Spleen (tissue), 7 donors: ENCODE results near the gene LRCH4.

Experiments
- POLR2AphosphoS5 ChIP-seq, 3 donors: sonication (generic); formaldehyde crosslinking; IDR thresholded peaks; one replicate each; pipeline ENCODE4 v1.5.1; 2017; ENCODE audit warnings: antibody characterized with exemption in 3 of 3
- TF ChIP-seq, protein P1 (sequence below), 11 experiments: fragments of 200-600 bp in 7 of 11; fragments of 450-650 bp in 4 of 11; sonication (generic) in 4 of 11; IDR thresholded peaks in 8 of 11; conservative IDR thresholded peaks in 3 of 11; 1 replicate in 7 of 11; 2 replicates in 4 of 11; pipeline versions ENCODE4 v1.4.0 to v1.8.0; 2016 to 2021; ENCODE audit warnings: antibody characterized with exemption in 11 of 11, inconsistent platforms in 4 of 11, mild to moderate bottlenecking in 1 of 11
- donor health status: DM: no; HTN: no; CAD: no; lungs with moderate emphysema.
- donor health status: DM: no; HTN: no; CAD: no.
- donor health status: DM: no; HTN: no; CAD: no.

DNA sequence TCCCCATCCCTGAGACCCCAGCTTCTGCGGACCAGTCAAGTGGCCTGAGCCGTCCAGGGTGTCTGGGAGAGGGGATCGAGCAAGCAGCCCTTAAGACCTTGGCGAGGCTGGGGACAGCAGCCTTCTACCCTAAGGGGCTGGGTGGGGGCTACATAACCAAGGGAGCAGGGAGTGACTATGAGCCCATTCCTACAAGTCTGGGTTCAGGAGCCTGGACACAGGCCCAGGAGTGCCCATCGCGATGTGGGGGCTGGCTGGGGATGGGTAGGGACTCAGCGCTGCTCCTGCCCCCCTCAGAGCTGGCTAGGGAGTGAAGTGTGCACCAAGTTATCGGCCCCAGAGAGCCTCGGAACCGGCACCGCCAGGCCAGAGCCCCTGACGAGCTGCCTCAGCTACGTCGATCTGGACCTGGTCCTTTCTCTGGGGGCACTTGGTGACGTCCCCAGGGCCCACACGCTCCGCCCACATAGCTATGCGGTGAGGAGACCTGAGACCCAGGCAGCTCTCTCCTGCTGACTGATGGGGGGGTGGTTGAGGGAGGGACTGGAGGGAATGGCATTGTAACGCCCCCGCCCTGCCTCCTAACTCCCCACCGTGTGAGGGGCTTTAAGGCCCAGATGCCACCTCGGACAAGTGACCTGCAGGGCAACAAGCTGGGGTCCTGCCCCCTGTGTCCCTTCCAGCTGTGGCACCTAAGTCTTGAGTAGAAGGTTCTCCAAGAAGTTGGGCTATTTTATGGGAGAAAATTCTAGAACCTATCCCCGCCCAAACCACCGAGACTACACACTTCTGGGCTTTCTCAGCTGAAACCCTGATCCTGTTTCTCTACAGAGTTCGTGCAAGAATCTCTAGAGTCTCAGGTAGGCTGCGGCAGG is 14.7 kb downstream of the LRCH4 start:
- TF ChIP-seq, protein P1, sequence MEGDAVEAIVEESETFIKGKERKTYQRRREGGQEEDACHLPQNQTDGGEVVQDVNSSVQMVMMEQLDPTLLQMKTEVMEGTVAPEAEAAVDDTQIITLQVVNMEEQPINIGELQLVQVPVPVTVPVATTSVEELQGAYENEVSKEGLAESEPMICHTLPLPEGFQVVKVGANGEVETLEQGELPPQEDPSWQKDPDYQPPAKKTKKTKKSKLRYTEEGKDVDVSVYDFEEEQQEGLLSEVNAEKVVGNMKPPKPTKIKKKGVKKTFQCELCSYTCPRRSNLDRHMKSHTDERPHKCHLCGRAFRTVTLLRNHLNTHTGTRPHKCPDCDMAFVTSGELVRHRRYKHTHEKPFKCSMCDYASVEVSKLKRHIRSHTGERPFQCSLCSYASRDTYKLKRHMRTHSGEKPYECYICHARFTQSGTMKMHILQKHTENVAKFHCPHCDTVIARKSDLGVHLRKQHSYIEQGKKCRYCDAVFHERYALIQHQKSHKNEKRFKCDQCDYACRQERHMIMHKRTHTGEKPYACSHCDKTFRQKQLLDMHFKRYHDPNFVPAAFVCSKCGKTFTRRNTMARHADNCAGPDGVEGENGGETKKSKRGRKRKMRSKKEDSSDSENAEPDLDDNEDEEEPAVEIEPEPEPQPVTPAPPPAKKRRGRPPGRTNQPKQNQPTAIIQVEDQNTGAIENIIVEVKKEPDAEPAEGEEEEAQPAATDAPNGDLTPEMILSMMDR (IDR thresholded peaks at IDR 0.05 in 8 of 11, conservative IDR thresholded peaks at IDR 0.05 in 3 of 11) = no peak
- TF ChIP-seq POLR2AphosphoS5 (IDR thresholded peaks at IDR 0.05) = peak in 2 of 3 donors; percentile 49 to 76
